ENCODE results near the gene PTPRM. TPM values are rescaled to one million over a fixed set of nuclear protein-coding genes. Genes with fewer than 3 reads are reported as not detected.

Gene PTPRM
- total and polyA plus RNA-seq, 2 experiments from 2014 or later = 1.6 to 5.3 TPM

DNA sequence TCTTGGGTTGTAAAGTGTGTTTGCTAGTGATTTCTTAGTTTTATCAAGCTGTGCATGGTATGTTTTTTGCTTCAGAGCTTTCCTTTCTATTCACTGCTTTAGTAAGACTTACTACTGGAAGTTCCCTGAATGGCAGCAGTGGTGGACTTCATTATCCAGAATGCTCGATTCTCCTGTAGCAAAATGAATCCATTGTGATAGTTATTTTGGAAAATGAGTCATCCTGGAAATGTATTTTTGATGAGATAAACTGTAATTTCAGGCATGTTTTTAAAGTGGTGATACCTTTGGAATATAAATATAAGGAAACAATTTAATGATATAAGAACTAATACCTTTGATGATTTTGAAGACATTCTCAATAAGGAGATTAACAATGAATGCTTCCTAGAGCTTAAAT is 387.1 kb downstream of the PTPRM start:
- H3K4me2 ChIP-seq = no peak overlapping the region
- H3F3A ChIP-seq (replicated peaks; ENCODE audit: low read depth) = no peaks in the 10 kb centered on the region
- H3K27me3 ChIP-seq (ENCODE audit: insufficient read depth) = no peaks in the 10 kb centered on the region
- Mint-ChIP-seq H3K27ac (no peak overlapping the region), H3K27me3 (ENCODE audit: insufficient read depth, low read depth, poor library complexity) (no peaks in the 10 kb centered on the region), H3K9me3 (no peaks in the 10 kb centered on the region; the same call in 2 of the 3 replicates), H3K4me1 (peaks cover 13% of the 10 kb centered on the region), H3K4me3 (no peak overlapping the region), H3K36me3 (ENCODE audit: low read depth) (no peaks in the 10 kb centered on the region)
- H2AFZ ChIP-seq = no peak overlapping the region
- DNase-seq (ENCODE audit: low spot score) (no peak), ATAC-seq (no peak)
- H3K79me2 ChIP-seq (replicated peaks; ENCODE audit: insufficient read depth) = no peaks in the 10 kb centered on the region
- H3K36me3 ChIP-seq (ENCODE audit: insufficient read depth) = no peaks in the 10 kb centered on the region
- TF ChIP-seq CREB1 (CRISPR knock-in tag; IDR thresholded peaks at IDR 0.05; ENCODE audit: low read depth) (no peak), NANOG (IDR thresholded peaks at IDR 0.05; ENCODE audit: borderline replicate concordance) (no peak), EZH2 (IDR thresholded peaks at IDR 0.05; ENCODE audit: low read depth, unreplicated experiment) (no peak), ZNF331 (CRISPR knock-in tag; IDR thresholded peaks at IDR 0.05; ENCODE audit: low read depth) (no peak), JUNB (IDR thresholded peaks at IDR 0.05; ENCODE audit: unreplicated experiment) (no peak), ZNF114 (CRISPR knock-in tag; IDR thresholded peaks at IDR 0.05) (no peak), EZH2phosphoT487 (IDR thresholded peaks at IDR 0.05; ENCODE audit: unreplicated experiment) (no peak)
- TF ChIP-seq, protein P1, sequence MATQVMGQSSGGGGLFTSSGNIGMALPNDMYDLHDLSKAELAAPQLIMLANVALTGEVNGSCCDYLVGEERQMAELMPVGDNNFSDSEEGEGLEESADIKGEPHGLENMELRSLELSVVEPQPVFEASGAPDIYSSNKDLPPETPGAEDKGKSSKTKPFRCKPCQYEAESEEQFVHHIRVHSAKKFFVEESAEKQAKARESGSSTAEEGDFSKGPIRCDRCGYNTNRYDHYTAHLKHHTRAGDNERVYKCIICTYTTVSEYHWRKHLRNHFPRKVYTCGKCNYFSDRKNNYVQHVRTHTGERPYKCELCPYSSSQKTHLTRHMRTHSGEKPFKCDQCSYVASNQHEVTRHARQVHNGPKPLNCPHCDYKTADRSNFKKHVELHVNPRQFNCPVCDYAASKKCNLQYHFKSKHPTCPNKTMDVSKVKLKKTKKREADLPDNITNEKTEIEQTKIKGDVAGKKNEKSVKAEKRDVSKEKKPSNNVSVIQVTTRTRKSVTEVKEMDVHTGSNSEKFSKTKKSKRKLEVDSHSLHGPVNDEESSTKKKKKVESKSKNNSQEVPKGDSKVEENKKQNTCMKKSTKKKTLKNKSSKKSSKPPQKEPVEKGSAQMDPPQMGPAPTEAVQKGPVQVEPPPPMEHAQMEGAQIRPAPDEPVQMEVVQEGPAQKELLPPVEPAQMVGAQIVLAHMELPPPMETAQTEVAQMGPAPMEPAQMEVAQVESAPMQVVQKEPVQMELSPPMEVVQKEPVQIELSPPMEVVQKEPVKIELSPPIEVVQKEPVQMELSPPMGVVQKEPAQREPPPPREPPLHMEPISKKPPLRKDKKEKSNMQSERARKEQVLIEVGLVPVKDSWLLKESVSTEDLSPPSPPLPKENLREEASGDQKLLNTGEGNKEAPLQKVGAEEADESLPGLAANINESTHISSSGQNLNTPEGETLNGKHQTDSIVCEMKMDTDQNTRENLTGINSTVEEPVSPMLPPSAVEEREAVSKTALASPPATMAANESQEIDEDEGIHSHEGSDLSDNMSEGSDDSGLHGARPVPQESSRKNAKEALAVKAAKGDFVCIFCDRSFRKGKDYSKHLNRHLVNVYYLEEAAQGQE (IDR thresholded peaks at IDR 0.05; ENCODE audit: unreplicated experiment) = no peak
- TF ChIP-seq, protein P2, sequence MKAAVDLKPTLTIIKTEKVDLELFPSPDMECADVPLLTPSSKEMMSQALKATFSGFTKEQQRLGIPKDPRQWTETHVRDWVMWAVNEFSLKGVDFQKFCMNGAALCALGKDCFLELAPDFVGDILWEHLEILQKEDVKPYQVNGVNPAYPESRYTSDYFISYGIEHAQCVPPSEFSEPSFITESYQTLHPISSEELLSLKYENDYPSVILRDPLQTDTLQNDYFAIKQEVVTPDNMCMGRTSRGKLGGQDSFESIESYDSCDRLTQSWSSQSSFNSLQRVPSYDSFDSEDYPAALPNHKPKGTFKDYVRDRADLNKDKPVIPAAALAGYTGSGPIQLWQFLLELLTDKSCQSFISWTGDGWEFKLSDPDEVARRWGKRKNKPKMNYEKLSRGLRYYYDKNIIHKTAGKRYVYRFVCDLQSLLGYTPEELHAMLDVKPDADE (IDR thresholded peaks at IDR 0.05) = no peak
- TF ChIP-seq, protein P3, sequence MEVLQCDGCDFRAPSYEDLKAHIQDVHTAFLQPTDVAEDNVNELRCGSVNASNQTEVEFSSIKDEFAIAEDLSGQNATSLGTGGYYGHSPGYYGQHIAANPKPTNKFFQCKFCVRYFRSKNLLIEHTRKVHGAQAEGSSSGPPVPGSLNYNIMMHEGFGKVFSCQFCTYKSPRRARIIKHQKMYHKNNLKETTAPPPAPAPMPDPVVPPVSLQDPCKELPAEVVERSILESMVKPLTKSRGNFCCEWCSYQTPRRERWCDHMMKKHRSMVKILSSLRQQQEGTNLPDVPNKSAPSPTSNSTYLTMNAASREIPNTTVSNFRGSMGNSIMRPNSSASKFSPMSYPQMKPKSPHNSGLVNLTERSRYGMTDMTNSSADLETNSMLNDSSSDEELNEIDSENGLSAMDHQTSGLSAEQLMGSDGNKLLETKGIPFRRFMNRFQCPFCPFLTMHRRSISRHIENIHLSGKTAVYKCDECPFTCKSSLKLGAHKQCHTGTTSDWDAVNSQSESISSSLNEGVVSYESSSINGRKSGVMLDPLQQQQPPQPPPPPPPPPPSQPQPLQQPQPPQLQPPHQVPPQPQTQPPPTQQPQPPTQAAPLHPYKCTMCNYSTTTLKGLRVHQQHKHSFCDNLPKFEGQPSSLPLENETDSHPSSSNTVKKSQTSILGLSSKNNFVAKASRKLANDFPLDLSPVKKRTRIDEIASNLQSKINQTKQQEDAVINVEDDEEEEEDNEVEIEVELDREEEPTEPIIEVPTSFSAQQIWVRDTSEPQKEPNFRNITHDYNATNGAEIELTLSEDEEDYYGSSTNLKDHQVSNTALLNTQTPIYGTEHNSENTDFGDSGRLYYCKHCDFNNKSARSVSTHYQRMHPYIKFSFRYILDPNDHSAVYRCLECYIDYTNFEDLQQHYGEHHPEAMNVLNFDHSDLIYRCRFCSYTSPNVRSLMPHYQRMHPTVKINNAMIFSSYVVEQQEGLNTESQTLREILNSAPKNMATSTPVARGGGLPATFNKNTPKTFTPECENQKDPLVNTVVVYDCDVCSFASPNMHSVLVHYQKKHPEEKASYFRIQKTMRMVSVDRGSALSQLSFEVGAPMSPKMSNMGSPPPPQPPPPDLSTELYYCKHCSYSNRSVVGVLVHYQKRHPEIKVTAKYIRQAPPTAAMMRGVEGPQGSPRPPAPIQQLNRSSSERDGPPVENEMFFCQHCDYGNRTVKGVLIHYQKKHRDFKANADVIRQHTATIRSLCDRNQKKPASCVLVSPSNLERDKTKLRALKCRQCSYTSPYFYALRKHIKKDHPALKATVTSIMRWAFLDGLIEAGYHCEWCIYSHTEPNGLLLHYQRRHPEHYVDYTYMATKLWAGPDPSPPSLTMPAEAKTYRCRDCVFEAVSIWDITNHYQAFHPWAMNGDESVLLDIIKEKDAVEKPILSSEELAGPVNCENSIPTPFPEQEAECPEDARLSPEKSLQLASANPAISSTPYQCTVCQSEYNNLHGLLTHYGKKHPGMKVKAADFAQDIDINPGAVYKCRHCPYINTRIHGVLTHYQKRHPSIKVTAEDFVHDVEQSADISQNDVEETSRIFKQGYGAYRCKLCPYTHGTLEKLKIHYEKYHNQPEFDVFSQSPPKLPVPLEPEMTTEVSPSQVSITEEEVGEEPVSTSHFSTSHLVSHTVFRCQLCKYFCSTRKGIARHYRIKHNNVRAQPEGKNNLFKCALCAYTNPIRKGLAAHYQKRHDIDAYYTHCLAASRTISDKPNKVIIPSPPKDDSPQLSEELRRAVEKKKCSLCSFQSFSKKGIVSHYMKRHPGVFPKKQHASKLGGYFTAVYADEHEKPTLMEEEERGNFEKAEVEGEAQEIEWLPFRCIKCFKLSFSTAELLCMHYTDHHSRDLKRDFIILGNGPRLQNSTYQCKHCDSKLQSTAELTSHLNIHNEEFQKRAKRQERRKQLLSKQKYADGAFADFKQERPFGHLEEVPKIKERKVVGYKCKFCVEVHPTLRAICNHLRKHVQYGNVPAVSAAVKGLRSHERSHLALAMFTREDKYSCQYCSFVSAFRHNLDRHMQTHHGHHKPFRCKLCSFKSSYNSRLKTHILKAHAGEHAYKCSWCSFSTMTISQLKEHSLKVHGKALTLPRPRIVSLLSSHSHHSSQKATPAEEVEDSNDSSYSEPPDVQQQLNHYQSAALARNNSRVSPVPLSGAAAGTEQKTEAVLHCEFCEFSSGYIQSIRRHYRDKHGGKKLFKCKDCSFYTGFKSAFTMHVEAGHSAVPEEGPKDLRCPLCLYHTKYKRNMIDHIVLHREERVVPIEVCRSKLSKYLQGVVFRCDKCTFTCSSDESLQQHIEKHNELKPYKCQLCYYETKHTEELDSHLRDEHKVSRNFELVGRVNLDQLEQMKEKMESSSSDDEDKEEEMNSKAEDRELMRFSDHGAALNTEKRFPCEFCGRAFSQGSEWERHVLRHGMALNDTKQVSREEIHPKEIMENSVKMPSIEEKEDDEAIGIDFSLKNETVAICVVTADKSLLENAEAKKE (CRISPR knock-in tag; IDR thresholded peaks at IDR 0.05) = no peak
- H3K4me3 ChIP-seq = no peak overlapping the region
- peaks cover 5% of the 10 kb centered on the region; the same call in 1 of the 2 replicates for H3K4me1 ChIP-seq (ENCODE audit: insufficient read depth)
- no peak overlapping the region for H3K27ac ChIP-seq (ENCODE audit: low read depth)
- no peaks in the 10 kb centered on the region for H3K9me2 ChIP-seq (ENCODE audit: insufficient read depth)
- H4K20me1 ChIP-seq (replicated peaks; ENCODE audit: insufficient read depth) = no peaks in the 10 kb centered on the region
